Activated CD8-positive, alpha-beta memory T cell treated with anti-CD3 and anti-CD28 coated beads for 1 hour (primary cell): ENCODE measurements around the gene ADAMTS7.
"Not testable (repeated sequence)": the region's sequence is repeated elsewhere in the genome, so short reads cannot be mapped to it uniquely, and the experiment has no call there.

Source experiments
- DNase-seq, 2 donors: peaks; one replicate each; pipeline ENCODE4 v3.0.0-alpha.2; 2020; ENCODE audit warnings: low read depth in 1 of 2; ENCODE audit errors: extremely low read depth in 1 of 2

ADAMTS7 gene

DNA sequence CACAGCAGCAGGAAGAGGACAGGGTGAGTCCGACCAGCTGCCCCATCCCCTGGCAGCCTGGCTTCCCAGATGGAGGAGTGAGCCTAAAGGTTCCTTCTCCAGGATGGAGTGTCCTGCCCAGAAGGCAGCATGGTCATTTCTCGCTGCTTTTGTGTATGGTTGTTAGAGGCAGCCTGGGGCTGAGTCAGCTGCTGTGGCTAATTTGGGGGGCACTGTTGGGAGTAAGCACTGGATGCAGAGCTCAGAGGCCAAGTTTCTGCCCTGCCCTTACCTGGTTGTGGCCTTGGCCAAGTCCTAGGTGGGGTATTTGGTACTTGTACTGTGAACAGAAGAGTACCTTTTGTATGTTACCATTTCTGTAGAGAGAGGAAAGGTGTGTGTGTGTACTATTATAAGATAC lies 78.6 kb downstream of the ADAMTS7 start:
- DNase-seq: no peak

DNA sequence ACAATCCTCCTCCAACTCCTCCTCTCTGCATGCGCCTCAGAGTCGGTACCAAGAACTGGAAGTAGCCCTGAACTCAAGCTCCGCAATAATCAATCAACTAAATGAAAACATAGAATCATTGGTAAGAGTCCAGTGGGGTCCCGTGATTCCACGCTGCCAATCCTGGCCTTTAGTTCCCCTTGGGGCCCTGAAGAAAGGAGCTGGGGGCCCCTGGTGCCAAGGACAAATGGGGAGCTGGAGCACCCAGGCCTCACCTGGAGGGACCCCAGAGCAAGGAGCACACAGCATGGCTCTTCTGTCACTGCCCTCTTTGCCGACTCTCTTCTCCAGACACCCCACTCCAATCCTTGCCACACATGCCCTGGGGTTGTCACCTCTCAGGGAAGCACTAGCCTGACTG lies 80.3 kb downstream of the ADAMTS7 start:
- DNase-seq: no peak

DNA sequence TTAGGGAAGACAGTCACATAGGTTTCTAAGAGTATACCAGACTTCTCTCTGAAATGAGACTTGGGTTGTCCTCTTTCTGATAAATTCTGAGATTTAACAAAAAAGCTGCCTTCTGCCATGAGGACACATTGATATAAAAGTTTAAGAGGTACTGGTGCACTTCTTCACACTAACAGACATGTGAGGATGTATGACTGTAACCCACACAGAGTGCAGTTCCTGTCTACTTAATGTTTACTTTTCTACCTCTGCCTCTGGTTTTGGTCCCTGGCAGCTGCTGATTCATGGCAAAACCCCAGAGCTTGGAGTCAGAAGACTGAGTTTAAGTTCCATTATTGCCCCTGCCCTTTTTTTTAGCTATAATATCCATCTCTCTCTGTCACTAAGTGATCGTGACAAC lies 82.8 kb downstream of the ADAMTS7 start:
- DNase-seq: not testable (repeated sequence)

DNA sequence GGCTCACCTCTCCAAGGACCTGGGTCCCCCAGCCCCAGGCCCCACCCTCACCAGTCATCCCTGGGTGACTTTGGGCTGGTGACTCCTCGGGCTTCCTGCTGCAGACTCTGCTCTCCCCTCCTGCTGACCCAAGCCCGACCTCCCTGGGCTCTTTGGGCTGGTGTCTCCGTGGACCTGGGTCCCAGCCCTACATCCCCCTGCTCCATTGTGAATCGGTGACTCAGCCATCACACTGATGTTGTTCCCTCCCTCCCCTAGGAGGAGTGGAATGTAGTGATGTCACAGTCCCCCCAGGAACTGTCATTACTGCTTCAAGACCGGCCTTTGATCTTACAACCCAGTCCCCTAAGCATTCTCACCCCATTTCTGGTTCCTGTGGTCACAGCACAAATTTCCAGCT lies 83.7 kb downstream of the ADAMTS7 start:
- DNase-seq: no peak

DNA sequence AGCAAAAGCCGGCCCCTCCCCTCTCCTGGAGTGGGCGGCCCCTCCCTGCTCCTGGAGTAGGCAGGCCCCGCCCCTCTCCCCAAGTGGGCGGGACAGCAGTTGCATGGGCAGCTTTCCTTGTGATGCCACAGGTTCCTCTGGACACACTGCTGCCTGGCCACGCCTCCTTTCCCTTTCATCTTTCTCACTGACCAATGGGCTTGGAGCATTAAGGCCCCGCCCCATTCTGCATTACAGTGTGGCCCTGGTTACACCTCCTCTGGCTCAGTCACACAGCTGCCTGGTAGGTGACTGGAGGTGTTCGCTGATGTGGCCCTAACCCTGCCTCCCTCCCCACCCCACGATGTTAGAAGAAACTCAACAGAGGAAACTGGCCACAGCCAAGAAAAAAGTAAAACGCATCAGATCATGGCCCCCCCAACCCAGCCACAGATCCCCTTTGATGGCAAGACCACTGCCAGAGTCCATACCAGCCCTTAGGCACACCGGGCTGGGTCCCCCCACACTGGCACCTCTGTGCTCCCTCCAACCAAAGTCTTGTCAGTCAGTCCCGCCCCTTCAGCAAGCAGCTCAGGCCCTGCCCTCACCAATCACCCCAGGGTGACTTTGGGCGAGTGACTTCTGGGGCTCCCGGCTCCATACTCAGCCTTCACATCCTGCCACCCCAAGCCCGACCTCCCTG lies 84.3 kb downstream of the ADAMTS7 start:
- no peak for DNase-seq

DNA sequence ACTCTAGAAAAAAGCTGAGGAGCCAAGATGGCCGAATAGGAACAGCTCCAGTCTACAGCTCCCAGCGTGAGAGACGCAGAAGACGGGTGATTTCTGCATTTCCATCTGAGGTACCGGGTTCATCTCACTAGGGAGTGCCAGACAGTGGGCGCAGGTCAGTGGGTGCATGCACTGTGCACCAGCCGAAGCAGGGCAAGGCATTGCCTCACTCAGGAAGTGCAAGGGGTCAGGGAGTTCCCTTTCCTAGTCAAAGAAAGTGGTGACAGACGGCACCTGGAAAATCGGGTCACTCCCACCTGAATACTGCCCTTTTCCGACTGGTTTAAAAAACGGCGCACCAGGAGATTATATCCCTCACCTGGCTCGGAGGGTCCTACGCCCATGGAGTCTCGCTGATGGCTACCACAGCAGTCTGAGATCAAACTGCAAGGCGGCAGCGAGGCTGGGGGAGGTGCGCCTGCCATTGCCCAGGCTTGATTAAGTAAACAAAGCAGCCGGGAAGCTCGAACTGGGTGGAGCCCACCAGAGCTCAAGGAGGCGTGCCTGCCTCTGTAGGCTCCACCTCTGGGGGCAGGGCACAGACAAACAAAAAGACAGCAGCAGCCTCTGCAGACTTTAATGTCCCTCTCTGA lies 91.3 kb downstream of the ADAMTS7 start:
- DNase-seq: not testable (repeated sequence)

DNA sequence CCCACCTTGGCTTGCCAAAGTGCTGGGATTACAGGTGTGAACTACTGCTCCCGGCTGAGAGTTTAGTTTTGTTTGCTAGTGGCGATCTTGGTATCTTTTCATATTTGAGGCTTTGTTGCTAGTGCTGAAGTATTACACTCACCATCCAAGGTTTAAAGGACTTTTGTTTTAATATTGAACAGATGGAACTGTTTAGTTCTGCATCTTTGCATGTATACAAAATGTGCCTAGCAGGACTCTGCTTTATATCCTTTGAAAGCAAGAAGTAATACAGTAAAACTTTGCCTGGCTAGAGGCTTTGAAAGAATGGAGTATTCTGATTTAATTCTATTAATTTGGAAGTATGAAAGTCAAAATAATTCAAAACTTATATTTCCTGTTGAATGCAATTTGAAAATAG lies 92.4 kb downstream of the ADAMTS7 start:
- DNase-seq: no peak

DNA sequence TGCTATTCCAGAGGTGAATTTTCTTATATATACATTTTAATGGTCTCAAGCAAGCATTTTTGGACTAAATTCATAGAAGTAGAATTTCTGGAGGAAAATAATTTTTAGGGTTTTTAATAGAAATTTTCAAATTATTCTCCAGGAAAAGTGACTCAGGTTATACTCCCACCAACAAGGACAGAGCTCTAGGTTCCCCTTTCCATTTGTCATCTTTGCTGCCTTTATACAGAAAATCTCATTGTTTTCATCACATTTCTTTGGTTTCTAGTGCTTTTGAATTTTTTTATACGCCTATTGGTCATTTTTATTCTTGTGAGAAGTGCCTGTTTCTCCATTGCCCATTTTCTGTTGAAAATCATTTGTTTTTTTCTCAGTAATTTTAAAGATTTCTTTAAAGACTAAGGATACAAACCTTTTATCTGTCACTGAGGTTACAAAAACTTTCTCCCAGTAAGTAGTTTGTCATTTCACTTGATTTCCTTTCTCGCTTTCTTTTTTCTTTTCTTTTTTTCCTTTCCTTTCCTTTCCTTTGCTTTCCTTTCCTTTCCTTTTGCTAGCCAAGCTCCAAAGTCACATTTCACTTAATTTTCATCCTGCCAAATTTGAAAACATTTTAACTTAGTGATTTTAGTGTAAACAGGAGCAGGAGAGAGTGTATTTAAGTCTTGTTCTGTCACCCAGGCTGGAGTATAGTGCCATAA lies 93.2 kb downstream of the ADAMTS7 start:
- DNase-seq: no peak

DNA sequence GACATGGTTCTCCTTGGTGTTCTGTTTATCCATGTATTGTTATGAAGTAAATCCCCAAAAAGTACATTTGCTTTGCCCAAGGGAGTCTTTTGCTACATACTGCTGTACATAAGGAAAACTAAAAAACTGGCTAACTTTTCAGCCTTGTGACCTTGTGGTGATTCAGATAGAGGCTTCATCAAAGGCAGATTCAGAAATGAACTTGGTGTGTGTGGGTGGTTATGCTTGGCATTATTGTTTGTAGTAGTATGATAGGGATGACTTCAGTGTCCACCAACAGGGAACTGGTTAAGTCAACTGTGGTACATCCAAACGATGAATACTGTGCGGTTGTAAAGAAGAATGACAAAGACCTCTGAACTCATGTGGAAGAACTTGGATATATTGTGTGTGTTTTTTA lies 94.6 kb downstream of the ADAMTS7 start:
- no peak for DNase-seq

DNA sequence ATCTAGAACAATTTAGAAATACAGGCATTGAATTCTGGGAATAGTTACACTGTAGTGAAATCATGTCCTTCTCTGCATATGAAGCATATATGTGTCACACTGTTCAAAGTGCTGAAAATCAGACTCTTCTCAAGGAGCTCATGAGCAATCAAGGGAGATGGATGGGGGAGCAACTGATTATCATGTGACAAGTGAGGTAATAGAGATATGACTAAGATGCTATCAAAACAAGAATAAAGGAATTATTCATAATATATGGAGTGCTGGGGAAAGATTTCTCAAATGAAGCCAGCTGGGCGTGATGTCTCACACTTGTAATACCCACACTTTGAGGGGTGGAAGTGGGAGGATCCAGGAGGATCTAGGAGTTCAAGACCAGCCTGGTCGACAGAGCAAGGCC lies 95.3 kb downstream of the ADAMTS7 start:
- DNase-seq: no peak

DNA sequence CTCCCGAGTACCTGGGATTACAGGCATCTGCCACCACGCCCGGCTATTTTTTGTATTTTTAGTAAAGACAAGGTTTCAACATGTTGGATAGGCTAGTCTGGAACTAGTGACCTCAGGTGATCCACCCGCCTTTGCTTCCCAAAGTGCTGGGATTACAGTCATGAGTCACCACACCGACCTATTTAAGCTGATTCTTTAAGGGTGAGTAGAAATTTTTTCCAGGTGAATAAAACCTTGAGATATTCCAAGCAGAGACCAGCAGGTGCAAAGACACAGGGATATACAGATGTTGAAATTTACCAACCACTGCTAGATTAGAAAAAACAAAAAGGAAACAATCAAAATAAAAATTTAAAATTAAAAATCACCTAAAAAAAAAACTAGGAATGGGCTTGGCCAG lies 95.8 kb downstream of the ADAMTS7 start:
- DNase-seq: no peak

DNA sequence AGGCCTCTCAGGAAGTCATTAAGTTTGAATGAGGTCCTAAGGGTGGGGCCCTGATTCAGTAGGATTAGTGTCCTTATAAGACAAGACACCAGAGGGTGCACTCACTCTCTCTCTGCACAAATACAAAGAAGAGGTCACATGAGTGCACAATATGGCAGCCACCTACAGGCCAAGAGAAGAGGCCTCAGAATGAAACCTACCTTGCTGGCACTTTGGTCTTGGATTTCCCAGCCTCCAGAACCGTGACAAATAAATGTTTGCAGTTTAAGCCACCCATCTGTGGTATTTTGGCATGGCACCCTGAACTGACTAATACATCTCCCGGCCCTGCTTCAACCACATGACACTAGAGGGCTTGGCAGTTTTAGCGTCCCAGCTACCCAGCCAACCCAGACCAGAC lies 96.4 kb downstream of the ADAMTS7 start:
- no peak for DNase-seq

DNA sequence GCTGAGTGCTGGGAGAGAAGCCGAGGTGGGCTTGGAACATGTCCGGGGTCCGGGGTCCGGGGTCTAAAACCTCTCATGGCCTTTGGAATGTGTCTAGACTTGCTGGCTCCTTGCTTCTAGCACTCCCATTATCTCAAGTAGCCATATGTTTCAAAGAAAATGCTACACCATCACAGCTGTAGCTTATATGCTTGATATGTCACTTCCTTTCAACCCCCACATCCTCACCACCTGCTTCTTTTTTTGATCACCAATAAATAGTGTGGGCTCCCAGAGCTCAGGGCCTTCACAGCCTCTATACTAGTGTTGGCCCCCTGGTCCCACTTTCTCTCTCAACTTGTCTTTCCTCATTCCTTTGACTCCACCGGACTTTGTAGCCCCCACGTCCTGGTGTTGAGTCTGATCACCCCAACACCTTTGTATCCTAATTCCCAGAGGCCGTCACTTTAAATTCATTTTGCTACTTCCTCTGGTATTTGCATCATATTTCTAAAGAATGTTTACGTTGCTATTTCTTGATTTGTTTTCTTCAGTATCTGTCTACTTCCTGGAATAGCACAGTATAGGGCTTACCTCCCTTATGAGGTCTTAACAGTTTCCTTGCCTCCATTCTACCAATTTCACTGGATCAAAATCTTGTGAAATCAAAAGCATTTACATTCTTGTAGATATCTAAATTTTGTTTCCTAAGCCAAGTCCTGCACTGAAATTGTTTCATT lies 98.3 kb downstream of the ADAMTS7 start:
- DNase-seq: no peak

DNA sequence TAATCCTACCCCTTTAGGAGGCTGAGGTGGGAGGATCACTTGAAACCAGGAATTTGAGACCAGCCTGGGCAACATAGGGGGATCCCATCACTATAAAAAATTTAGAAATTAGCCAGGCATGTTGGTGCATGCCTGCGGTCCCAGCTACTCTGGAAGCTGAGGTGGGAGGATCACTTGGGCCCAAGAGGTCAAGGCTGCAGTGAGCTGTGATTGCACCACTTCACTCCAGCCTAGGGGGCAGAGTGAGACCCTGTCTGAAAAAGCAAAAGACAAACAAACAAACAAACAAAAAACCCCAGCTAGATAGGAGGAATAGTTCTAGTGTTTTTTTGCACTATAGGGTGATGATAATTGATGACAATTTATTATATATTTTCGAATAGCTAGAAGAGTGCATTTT lies 99.6 kb downstream of the ADAMTS7 start:
- DNase-seq: no peak

DNA sequence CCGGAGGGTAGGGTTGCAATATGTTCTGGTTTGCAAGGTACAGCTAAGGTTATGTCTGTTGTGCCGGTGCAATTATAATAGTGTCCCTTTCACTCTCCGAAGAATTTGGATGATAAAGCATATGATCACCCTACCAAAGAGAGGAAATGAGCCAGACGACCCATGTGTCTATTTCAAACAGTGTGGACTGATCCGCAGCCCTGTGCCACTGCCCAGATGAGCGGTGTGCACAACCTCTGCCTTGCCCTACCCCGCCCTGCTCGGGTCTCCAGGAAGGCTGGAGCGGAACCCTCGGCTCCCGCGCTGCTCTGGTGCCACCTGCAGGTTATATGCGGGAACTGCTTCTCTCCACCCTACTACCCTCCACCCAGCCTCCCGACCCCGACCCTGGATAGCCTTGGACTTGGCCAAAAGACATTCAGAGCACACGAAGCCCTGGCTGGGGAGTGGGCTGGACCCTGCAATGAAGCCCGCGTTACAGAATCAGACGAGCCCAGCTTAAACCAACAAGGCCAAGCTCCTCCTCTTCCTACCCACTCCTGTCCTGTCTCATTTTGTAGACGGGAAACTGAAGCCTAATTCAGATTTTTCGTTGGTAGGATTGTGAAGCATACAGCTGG lies 101.9 kb downstream of the ADAMTS7 start:
- peak; percentile 11 to 50 for DNase-seq
